ENCODE data around the gene TBCA.
"Not testable (repeated sequence)": the region's sequence is repeated elsewhere in the genome, so short reads cannot be mapped to it uniquely, and the experiment has no call there.

TBCA gene

DNA sequence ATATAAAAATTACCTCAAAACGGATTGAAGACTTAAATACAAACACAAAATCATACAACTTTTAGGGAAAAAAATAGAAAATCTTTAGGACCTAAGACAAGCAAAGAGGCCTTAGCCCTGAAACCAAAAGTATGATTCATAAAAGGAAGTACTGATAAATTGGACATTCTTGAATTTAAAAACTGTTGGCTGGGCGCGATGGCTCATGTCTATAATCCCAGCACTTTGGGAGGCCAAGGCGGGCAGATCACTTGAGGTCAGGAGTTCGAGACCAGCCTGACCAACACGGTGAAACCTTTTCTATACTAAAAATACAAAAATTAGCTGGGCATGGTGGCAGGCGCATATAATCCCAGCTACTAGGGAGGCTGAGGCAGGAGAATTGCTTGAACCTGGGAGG lies 76.6 kb downstream of the TBCA start:
- DNase-seq = not testable (repeated sequence)

DNA sequence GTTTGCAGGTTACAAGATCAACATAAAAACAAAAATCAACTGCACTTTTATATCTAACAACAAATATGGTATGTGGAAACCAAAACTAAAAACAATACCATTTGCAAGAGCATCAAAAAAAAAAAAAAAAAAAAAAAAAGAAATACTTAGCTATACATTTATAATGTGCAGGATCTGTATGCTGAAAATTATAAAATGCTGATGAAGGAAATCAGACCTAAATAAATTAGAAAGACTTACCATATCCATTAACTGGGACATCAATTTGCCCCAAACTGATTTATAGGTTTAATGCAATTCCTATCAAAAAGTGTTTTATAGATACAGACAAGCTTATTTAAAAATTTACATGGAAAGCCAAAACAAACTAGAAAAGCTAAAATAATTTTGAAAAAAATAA lies 77.2 kb downstream of the TBCA start:
- no peak for DNase-seq

DNA sequence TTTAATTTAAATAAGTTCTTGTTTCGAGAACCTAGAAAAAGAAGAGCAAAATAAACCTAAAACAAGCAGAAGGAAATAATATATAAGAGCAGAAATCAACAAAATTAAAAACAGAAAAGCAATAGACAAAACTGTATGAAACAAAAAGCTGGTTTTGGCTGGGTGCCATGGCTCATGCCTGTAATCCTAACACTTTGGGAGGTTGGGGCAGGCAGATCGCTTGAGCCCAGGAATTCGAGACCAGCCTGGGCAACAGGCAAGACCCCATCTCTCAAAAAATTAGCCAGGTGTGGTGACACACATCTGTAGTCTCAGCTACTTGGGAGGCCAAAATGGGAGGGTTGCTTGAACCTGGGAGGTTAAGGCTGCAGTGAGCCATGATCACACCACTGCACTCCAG lies 78.4 kb downstream of the TBCA start:
- DNase-seq = no peak

DNA sequence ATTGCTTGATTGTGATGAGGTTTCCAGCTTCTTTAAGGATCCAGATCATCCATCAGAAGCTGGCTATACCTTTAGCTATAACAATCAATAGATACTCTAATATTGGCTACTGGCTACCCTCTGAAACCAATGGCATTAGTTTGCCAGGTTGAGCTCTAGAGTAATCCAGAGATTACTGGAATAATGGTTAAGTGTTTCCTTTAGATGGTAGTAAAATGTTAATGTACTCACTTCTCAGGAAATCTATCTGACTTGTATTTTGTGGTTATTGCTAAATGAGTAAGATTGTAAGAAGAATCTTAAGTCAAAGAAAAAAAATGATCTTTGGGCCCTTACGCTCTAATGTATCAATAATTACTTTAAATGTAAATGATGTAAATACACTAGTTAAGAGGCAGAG lies 80.0 kb downstream of the TBCA start:
- no peak for DNase-seq

DNA sequence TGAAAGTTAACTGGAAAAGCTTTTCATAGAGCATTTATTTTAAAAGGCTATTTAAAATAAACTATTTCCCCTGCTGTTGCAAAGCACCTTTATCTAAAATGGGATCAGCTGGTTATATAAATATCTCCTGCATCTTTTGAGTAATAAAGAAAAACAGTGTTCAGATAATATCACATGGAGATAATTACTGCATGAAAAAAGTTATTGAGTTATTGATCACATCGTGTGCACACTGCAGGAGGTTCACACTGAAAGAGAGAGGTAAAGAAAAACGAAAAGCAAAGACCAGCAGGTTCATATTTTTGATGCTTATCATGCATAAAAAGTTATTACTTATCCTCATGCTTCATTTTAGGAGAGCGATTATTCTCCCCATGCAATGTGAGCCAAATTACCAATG lies 82.2 kb downstream of the TBCA start:
- DNase-seq = no peak

DNA sequence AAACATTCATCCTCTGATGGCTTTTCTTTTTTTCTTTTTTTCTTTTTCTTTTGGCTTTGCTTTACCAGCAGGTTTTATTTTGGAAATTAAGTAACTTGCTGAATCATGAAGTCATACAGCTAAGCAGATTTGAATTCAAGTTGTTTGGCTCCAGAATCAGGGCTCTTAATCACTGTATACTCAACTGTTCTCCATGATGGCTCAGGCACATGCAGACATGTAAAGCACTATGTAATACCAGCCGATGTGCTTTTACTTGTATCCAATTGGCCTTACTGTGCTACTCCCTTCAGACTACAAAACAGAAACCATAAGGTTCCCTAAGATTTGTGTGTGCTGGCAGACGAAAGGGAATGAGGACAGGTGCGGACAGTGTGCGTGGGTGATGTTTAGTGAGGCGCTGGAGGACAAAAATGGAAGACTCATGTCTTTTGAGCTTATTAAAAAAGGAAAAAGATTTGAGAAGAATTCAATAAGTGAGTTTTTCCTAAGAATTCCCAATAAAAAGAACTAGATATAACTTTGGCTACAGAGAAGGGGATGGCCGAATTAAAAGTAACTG lies 92.9 kb downstream of the TBCA start:
- no peak for DNase-seq

DNA sequence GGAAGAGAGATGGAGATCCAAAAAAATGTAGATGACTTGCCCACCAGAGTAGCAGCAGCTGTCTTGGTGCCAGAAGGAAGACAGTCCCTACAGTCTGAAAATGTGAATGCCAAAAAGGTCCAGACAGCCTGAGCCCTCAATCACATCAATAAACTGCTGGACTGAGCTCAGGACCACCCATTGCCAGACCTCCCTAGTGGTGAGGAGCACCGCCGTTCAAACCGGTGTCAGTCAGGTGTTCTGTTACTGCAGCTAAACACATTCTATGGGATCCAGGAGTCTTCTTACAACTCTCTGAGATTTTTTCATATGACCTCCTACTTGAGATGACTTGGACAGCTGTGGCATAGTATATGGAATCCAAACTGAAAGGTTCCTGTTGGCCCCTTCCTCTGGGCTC lies 105.6 kb downstream of the TBCA start:
- no peak for DNase-seq

DNA sequence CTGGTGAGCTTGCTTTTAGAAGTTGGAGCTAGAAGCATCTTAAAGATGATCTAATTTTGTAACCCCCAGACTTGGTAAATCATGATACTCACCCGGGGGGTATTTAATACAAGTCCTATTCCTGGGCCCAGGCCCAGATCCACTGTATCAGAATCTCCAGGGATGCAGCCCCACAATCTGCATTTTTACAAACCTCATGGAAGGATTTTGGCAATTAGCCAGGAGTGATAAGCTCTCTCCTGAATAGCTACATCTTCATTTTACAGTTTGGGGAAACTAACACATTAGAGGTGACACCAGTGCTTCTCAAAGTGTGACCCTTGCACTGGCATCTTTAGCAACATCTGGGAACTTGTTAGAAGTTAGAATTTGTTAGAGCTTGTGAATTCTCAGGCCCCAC lies 106.5 kb downstream of the TBCA start:
- DNase-seq = no peak

DNA sequence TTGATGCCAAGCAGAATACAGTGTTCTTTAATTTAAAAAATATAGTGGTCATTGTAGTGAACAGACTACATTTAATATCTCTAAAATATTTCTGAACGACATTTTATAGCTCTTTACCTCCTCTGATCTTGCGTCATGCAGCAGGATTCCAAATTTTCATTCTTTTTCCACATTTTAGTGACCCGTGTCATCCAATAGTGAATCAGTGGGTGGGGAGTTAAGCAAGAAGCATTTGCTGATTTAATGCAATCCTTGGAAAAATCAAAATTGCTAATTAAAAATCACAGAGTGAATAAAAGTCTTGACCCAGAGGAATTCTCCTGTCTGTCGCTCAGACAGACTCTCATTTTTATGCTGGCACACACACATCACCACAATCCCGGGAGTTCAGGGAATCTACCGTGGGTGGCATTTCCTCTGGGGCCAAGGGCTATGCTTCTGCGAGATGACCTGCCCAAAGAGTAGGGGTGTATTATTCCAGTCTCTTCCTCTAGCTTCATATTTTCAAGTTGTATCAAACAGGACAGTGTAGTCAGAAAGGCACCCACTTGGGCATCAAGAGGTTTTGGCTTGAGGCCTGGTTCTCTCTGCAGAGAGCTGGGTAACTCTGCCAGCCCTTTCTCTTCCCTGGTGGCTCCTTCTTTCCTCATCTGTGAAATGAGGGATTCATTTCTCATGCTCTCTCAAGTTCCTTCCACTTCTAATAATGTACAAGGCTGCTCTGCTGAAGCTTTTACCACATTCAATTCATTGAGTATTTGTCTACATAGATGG lies 112.9 kb downstream of the TBCA start:
- DNase-seq = no peak

DNA sequence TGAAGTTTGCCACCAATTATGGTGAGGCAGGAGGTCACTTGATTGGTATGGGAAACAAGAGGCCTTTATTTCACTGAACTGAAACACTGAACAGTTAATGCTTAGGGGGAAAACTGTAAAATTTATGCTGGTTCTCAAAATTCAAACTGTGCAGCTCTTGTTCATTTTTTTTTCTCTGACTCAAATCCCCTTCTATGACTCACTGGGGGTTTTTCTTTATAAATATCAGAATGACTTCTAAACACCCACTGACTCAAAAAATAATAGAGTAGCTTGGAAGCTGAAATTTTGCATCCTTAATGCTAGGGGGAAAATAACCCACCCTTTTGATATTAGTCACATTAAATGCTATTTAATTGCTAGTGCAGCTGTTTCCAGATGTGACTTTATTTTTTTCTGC lies 113.5 kb downstream of the TBCA start:
- no peak for DNase-seq

DNA sequence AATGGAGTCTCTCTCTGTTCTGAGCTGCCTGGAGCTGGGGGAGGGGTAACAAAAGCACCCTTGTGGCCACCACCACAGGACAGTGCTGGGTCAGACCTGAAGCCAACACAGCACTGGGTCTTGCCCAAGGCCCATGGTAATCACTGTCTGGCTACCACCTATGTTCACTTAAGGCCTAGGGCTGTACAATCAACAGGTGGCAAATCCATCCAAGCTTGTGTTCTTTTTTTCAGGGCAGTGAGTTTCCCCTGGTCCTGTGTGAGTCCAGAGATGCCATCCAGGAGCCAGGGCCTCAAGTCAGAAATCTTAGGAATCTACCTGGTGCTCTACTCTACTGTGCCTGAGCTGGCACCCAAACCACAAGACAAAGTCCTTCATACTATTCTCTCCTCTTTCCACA lies 117.5 kb downstream of the TBCA start:
- DNase-seq = no peak

DNA sequence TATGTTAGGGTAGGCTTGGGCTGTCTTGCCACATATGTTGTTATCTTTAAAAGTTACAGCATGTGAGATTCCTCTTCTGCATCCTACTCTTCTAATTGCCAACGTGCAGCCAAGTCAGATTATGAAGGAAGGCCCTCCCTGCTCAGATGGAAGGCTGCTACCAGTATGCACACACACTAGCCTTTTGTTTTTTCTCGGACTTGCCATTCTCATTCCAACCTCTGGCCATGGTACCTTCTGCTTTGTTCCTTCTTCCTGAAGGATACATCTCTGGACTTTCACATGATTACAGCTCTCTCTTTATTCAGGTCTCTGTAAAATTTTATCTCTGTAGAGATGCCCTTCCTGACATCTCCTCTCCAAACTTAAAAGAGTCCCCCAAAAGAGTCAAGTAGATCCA lies 124.8 kb downstream of the TBCA start:
- no peak for DNase-seq

DNA sequence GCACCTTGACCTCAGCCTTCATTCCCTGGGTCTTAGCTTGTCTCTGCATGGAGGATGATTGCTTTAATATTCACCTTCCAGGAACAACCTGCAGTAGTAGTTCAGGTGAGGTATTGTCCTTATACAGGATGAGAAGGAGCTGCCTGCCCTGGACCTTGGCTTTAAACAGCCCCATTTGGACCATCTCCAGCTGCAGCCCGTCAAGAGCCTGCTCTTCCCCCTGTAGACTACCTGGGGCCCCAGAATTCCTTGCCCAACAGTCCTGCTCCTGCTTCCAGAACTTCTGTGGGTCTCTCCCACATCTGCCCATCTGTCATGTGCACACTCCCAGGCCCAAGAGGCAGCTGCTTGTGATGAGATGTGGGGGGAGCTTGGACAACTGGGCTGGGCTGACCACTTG lies 125.5 kb downstream of the TBCA start:
- no peak for DNase-seq

DNA sequence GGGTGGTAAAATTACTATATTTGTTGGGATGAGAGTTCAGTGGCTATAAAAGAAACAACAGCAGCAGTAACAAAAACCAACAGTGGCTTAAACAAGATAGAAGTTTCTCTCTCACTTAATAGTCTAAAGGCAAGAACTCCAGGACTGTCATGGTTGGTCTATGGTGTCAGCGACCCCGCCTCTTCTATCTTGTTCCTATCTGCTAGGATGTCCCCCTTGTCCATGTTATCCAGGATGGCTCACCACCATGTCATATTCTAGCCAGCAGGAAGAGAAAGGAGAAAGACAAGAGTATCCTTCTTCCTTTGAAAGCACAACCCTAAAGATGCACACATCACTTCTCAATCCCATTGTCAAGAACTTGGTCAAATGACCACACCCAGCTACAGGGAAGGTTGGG lies 126.4 kb downstream of the TBCA start:
- no peak for DNase-seq

DNA sequence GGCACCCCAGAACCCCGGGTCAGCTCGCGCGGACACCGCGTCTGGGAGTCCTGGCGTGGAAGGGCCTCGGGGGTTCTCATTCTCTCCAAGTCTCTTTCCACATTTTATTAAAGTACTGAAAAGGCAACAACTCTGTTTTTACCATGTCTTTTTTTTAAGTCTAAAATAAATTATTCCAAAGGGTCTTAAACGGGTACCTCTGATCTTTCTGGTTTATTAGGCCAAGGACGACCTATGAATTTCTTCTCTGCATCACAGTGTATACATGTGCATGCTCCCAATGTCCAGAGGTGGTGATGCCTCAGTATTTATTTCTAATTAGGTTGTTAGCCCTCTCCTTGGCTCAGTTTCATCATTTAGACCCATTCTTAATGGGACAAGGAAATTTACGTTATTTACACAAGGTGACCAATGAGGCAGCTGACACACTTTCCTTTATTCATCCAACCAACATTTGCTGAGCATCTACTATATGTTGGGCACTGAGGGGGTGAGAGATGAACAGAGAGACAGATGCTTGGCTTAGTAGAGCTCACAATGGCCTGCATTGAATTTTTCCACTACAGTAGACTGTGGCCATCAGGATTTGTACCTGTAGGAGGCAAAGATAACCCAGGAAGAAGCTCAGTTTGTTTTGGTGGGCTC lies 130.0 kb downstream of the TBCA start:
- DNase-seq = no peak

DNA sequence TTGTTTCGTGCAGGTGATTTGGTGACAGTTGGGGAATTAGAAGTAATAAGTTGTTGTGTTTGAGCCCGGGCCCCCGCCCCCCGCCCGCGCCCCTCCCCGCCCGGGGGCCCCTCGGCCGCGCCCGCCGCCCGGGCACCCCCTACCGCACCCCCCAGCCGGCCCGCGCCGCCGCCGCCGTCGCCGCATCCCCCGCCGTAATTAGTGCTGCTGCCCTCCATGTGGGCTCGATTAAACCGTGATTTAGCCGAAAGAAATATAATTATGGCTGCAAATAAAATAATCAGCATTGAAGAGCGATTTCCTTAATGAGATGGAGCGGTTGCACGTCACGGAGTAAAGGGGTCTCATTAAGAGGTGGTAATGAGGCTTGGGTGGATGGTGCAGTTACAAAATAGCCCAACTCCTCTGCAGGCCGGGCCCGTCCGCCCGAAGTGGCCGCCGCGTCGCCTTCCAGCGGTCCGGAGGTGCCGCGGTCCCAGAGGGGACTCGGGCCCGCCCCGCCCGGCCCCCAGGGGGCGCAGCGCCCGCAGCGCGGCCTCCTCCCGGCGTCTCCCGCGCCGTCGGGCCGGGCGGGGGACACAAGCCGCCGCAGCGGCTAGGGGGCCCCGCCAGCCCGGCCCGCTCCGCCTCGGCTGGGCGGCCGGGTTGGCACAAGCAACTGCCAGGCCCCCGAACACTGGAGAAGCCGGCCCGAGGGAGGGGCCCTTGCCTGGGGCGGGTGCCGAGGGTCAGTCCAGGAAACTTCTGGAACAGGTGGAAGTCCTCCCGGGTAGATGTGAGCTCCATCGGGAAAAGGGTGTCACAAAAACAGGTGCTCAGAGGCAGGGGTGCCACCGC lies 130.8 kb downstream of the TBCA start:
- DNase-seq = peak; percentile 44

DNA sequence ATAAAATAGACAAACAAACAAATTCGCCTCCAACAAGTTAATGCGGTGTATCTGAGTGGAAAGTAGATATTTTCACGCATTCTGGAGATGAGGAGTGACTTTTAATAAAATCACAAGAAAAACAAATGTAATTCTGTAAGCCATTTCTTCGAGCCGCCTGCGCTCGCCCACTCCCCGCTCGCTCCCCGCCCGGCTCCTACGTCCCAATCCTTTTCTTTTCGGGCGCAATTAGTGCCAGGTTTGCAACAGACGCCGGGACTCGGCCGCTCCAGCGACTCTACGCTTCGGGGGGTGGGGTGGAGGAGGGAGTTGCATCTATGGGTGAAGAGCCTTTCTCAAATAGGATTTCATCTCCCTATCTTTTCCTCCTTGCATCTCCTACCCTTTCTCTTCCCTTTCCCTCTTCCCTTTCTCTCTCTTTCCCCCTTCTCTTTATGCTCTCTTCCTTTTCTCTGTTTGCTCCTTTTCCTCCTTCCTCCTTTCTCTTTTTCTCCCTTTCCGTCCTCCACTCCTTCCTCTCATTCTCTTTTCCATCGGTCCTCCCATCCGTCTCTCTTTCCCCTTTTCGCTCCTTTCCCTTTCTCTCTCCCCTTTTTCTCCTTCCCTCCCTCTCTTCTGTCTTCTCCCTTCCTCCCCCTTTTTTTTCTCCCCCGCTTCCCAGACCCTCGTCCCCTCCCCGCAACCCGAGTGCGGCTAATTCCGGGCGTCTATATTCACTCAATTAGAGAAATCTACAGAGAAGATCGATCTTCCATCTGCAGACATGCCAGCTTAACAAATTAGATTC lies 131.6 kb downstream of the TBCA start:
- DNase-seq = no peak

DNA sequence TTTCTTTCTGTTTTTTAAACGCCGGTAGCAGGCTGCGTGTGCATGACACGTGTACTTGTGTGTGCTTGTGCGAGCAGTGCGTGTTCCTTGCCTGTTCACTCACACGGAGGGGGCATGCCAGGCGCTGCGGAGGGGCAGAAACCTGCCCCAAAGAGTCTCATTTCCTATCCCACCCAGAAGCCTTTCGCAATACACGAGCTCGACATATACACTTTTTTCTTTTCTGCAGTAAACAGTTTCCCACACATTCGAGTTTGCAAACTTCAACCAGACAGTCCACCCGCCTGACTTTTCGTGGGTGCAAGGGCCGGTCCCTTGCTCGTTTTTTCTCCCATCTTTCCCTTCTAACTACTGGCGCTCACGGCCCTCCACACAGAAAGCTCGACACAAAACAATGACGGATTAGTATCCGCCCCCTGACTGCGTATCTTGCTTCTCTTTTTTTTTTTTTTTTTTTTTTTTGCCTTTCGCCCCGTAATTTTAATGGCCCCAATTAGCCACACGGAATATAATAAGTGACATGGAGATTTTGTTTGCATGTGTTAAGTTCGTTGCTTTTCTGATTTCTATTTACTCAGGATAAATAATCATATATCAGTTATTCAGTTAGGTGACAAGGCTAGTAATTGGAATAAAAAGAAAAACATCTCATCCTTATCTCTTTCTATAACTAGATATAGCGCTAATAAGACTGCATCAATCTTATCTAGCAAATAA lies 132.3 kb downstream of the TBCA start:
- no peak for DNase-seq

DNA sequence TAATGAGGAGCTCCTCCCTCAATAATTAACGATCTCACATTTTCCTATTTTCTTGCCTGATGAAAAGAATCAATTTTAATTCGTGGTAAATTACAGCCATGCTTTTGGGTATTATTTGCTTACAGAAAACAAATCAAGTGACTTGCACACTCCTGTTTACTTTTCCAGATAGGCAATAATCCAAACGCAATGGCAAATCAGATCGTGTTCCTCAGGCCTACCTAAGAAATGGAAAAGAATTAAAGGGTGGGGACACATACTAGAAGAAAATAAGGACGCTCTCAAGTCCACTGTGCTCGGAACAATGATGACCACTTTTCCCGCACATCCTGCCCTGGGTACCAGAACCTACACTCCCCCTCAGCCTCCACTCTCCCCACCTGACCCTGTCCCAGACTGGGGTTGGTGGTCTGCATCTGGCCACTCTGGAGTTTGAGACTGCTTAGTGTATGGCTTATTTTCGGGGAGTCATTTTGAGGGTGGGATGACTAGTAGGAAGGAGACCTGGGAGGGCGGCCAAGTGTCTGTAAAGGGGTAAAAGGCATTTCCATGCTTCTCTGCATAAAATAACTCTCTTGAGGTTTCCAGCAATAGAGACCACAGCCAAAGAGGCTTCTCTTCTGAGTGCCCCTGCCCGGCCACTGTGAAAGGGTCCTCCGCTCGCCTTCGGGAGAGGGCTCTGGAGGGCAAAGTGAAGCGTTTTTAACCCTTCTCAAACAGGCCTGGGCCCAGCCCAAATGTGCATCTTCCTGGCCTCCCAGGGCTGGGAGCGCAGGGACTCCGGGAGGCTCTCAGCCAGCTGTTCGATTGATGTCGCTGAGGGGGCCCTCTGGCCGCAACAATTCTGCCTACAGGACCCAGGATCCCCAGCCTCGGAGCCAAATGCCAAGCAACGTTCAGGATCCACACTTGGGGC lies 133.1 kb downstream of the TBCA start:
- no peak for DNase-seq

DNA sequence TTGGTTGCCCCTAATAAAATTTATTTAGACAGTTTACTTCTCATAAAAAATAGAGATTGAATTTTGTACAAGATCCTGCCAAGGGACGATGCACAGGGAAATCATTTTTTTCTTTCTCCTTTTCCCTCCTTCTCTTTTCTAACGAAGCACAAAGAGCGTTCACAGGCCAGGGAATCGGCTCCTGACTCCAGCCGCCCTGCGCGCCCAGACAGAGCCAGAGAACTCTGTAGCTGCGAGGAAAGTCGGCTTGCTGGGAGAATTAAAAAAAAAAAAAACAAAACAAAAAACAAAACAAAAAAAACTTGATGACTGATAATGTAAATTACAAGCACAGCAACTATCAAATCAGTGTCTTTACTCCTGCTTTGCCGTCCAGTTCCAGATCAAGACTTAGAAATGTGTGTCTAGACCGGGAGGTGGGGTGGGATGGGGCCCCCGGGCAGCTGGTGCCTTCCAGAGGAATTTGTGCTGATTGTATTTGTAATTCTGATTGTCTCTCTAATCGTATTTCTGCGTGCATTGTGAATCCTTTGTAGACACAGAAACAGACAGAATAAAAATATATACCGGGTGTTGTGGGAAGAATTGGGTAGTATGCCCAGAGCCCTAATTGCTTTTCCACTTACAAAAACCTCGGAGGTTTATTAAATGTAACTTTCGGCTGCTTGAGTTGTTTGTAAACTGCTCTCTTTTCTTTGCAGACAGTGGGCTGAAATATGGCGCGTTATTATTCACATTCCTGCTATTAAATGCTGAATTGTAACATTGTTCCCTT lies 134.0 kb downstream of the TBCA start:
- no peak for DNase-seq

Data from CD4-positive, alpha-beta T cell treated with Interleukin-6 for 4 hours (primary cell).